Peyer's patch (tissue), 4 donors: ENCODE data around the gene DUOXA1.

ENCODE experiments used
- CTCF ChIP-seq, 6 experiments: fragments of 450-650 bp in 4 of 6; fragments of 200-600 bp in 2 of 6; sonication (generic) in 1 of 6; IDR thresholded peaks; one replicate each; pipeline ENCODE4 v1.5.1; 2017 to 2019; ENCODE audit warnings: antibody characterized with exemption in 6 of 6, mild to moderate bottlenecking in 3 of 6, moderate library complexity in 1 of 6
- POLR2A ChIP-seq, 2 donors: fragments of 450-650 bp; IDR thresholded peaks; one replicate each; pipeline ENCODE4 v1.5.1; 2017; ENCODE audit warnings: antibody characterized with exemption in 2 of 2, mild to moderate bottlenecking in 2 of 2, moderate library complexity in 2 of 2

- TF ChIP-seq CTCF (IDR thresholded peaks at IDR 0.05) (no peak), POLR2A (IDR thresholded peaks at IDR 0.05) (no peak)
Measured at GRCh38 chr15:45084163-45084562, 45.5 kb downstream of the DUOXA1 start.
